K562 (cell line): ENCODE data around the gene SLC17A9. TPM values are rescaled to one million over a fixed set of nuclear protein-coding genes. Genes with fewer than 3 reads are reported as not detected.

ENCODE experiments used
- ATAC-seq: fragments of 200-7000 bp; cut with Tn5 transposase; 3 replicates; pipeline ENCODE4 v1.9.1; 2020; ENCODE audit warnings: moderate library complexity
- BruUV-seq: library from RNA; stranded (reverse); fragments of 400-500 nt; replicated peaks from 2 replicates; lab custom pipeline; 2021; lab: Mats Ljungman, UMichigan
- CTCF ChIA-PET: fragments of 300-600 bp; formaldehyde crosslinking; extraction: SDS; loops from one replicate; lab custom pipeline; 2021; ENCODE audit warnings: low intra/inter-chr PET ratio; lab: Yijun Ruan, JAX
- POLR2A ChIA-PET: fragments of 300-600, 350-650 bp; sonication (Branson Sonifier 250); formaldehyde crosslinking; extraction: SDS; loops from one replicate; lab custom pipeline; 2021; ENCODE audit warnings: antibody characterized with exemption, inconsistent platforms; lab: Yijun Ruan, JAX
- DNase-seq, 4 experiments: peaks; one replicate each; pipeline versions ENCODE4 v3.0.0 to v3.0.0-alpha.2; 2011 to 2018; ENCODE audit warnings: low spot score in 3 of 4, mixed read lengths in 3 of 4; ENCODE audit errors: extremely low read depth in 1 of 4
- FAIRE-seq: peaks from 2 replicates; lab custom pipeline; 2011; peaks lifted over from hg19 to GRCh38; lab: Jason Lieb, UNC
- H2AFZ ChIP-seq: 2 replicates; pipeline ENCODE4 v1.6.0; 2011; ENCODE audit warnings: low read depth, low read length, control low read depth, inconsistent platforms
- H3K27ac ChIP-seq: fragments of 200-600 bp; 3 replicates; pipeline ENCODE4 v1.8.0; 2011; ENCODE audit warnings: low read depth, mild to moderate bottlenecking, control low read depth, inconsistent platforms, low read length, moderate library complexity, mixed read lengths; ENCODE audit errors: extremely low read depth
- H3K27me3 ChIP-seq, 2 experiments: fragments of 300-600 bp in 1 of 2; 2 replicates in 1 of 2; 3 replicates in 1 of 2; pipeline versions ENCODE4 v1.6.0 to v1.8.0; 2011; ENCODE audit warnings: inconsistent platforms in 2 of 2, low read length in 2 of 2, mild to moderate bottlenecking in 1 of 2, mixed read lengths in 1 of 2, moderate library complexity in 1 of 2; ENCODE audit not compliant: control insufficient read depth in 2 of 2, insufficient read depth in 2 of 2
- H3K36me3 ChIP-seq: fragments of 300-600 bp; 3 replicates; pipeline ENCODE4 v1.8.0; 2011; ENCODE audit warnings: mild to moderate bottlenecking, low read length, inconsistent platforms; ENCODE audit not compliant: control insufficient read depth, insufficient read depth
- H3K4me1 ChIP-seq, 2 experiments: fragments of 200-600 bp in 1 of 2; replicated peaks in 1 of 2; 2 replicates in 1 of 2; 3 replicates in 1 of 2; pipeline versions ENCODE4 v1.5.1 to v1.8.0; 2011; ENCODE audit warnings: inconsistent platforms in 2 of 2, low read length in 2 of 2, mild to moderate bottlenecking in 1 of 2, mixed read lengths in 1 of 2, moderate library complexity in 1 of 2; ENCODE audit not compliant: control insufficient read depth in 2 of 2, insufficient read depth in 2 of 2
- H3K4me2 ChIP-seq: 2 replicates; pipeline ENCODE4 v1.6.1; 2011; ENCODE audit warnings: low read length, control low read depth, inconsistent platforms, mixed read lengths; ENCODE audit not compliant: insufficient read depth
- H3K4me3 ChIP-seq: fragments of 200-600 bp; sonication (generic), shearing (Covaris generic); 2 replicates; pipeline ENCODE4 v1.5.1; 2016; ENCODE audit warnings: control low read depth, inconsistent platforms
- H3K79me2 ChIP-seq: fragments of 200-600 bp; 3 replicates; pipeline ENCODE4 v1.8.0; 2011; ENCODE audit warnings: low read length, inconsistent platforms; ENCODE audit not compliant: control insufficient read depth, insufficient read depth
- H3K9ac ChIP-seq, 2 experiments: 2 replicates each; pipeline versions ENCODE4 v1.6.0 to v1.6.1; 2011; ENCODE audit warnings: low read depth in 2 of 2, low read length in 2 of 2, control low read depth in 1 of 2, inconsistent platforms in 1 of 2, mild to moderate bottlenecking in 1 of 2, mixed read lengths in 1 of 2; ENCODE audit not compliant: insufficient read depth in 1 of 2
- H3K9me1 ChIP-seq: one replicate; pipeline ENCODE4 v1.6.0; 2011; ENCODE audit warnings: inconsistent platforms, mild to moderate bottlenecking, low read length, moderate library complexity; ENCODE audit not compliant: control insufficient read depth, insufficient read depth
- H3K9me3 ChIP-seq: replicated peaks from 2 replicates; pipeline ENCODE4 v1.5.1; 2011; ENCODE audit warnings: low read depth, low read length, inconsistent platforms; ENCODE audit not compliant: control insufficient read depth, insufficient read depth
- H4K20me1 ChIP-seq: replicated peaks from 2 replicates; pipeline ENCODE4 v1.6.1; 2011; ENCODE audit warnings: low read length, inconsistent platforms, mixed read lengths; ENCODE audit not compliant: control insufficient read depth, insufficient read depth
- GTF2E2 ChIP-seq: fragments of 200-800 bp; sonication (Bioruptor generic); IDR thresholded peaks from 2 replicates; pipeline ENCODE4 v1.6.1; 2016; ENCODE audit warnings: missing genetic modification characterization, missing compliant biosample characterization
- PRPF4 ChIP-seq: fragments of 200-400 bp; formaldehyde crosslinking; IDR thresholded peaks from one replicate; pipeline ENCODE4 v1.6.1; 2017; ENCODE audit warnings: low read length, low read depth, mild to moderate bottlenecking; ENCODE audit not compliant: insufficient read depth, poor library complexity, severe bottlenecking
- TAF1 ChIP-seq: IDR thresholded peaks from 2 replicates; pipeline ENCODE4 v1.6.1; 2011; ENCODE audit warnings: mild to moderate bottlenecking, low read length, moderate library complexity; ENCODE audit not compliant: insufficient read depth, control insufficient read depth, severe bottlenecking; ENCODE audit errors: extremely low read depth
- TOE1 ChIP-seq, 2 experiments: fragments of 450-650 bp in 1 of 2; sonication (generic) in 1 of 2; formaldehyde crosslinking in 1 of 2; IDR thresholded peaks; 2 replicates each; pipeline versions ENCODE4 v1.7.1 to v1.8.0; 2016 to 2022; ENCODE audit warnings: borderline replicate concordance in 2 of 2, mild to moderate bottlenecking in 2 of 2, antibody characterized with exemption in 1 of 2, inconsistent platforms in 1 of 2, low read depth in 1 of 2, missing genetic modification reagents in 1 of 2, moderate library complexity in 1 of 2
- ZBTB12 ChIP-seq: fragments of 250-450 bp; sonication (Bioruptor Pico); IDR thresholded peaks from 2 replicates; pipeline ENCODE4 v1.4.0; 2020
- WGBS: fragments of 100-300 bp; shearing (Covaris generic); methylation state at CpG from one replicate; pipeline ENCODE4 v1.1.6; 2016; ENCODE audit warnings: low coverage, mixed read lengths; ENCODE audit not compliant: insufficient coverage; ENCODE audit errors: missing lambda C conversion rate; 5-methylcytosine and 5-hydroxymethylcytosine counted together
- in situ Hi-C: fragments of 300-500 bp; cut with MboI; formaldehyde crosslinking; loops from 4 replicates; pipeline ENCODE4 v1.15.0; 2018; ENCODE audit warnings: inconsistent platforms, mixed read lengths
- intact Hi-C: fragments of 100-400 bp; cut with micrococcal nuclease; formaldehyde crosslinking; loops from 2 replicates; pipeline ENCODE4 v1.14.2; 2022
- polyA plus RNA-seq, 8 experiments: library from polyadenylated mRNA; depleted of rRNA in 4 of 8; stranded (reverse) in 5 of 8; unstranded in 3 of 8; fragments of >200 nt; fragmentation: Nextera tagmentation in 2 of 8; fragmentation: Illumina TruSeq in 1 of 8; extraction: Ambion mirVana in 2 of 8; extraction: Trizol in 1 of 8; gene quantifications; 2 replicates each; pipeline versions ENCODE4 v1.2.1 to v1.2.3, GENCODE V29; 2011 to 2014; ENCODE audit warnings: inconsistent platforms in 1 of 8, missing spikeins in 1 of 8
- total RNA-seq, 7 experiments: library from RNA; depleted of rRNA in 6 of 7; stranded (reverse); fragments of >200 nt in 6 of 7; fragmentation: Illumina TruSeq in 2 of 7; extraction: Trizol in 2 of 7; gene quantifications; 2 replicates each; pipeline versions ENCODE4 v1.2.1 to v1.2.3, GENCODE V29; 2011 to 2021; ENCODE audit warnings: low replicate concordance in 1 of 7

The SLC17A9 gene
- total and polyA plus RNA-seq, 9 of the 15 experiments (the other 6 are each of a cell fraction or from before 2014, with no cell fraction given), result 0.04 to 0.31 TPM; not detected in 7

GRCh38 chr20:62990306-62990825 lies 37.9 kb downstream of the SLC17A9 start:
- Histone ChIP-seq H4K20me1 (peaks cover 7% of the 10 kb centered on the region), H3K9me3 (no peaks in the 10 kb centered on the region), H2AFZ (no peak overlapping the region), H3K9ac (no peak overlapping the region), H3K9me1 (no peaks in the 10 kb centered on the region), H3K27me3 (peaks cover 53 to 81% of the 10 kb centered on the region in 2 experiments), H3K36me3 (no peaks in the 10 kb centered on the region), H3K27ac (no peak overlapping the region), H3K4me1 (peaks cover 0 to 11% of the 10 kb centered on the region in 2 experiments; a peak in 2 of 5 replicates), H3K4me3 (no peak overlapping the region), H3K4me2 (no peak overlapping the region), H3K79me2 (no peaks in the 10 kb centered on the region)
- no TSS peak for BruUV-seq
- no peak for DNase-seq
- 3% methylated on average over 21 of the region's 22 CpGs for whole genome bisulfite sequencing
- intact Hi-C loops, result no loop called here
- FAIRE-seq, result no peak
- no peak for ATAC-seq
- in situ Hi-C loops, result no loop called here
- TF ChIP-seq PRPF4, result no peak
- TF ChIP-seq GTF2E2 (tag), result no peak
- no peak for TF ChIP-seq ZBTB12 (CRISPR knock-in tag)
- TF ChIP-seq TOE1 (IDR thresholded peaks at IDR 0.05; ENCODE audit: borderline replicate concordance), result no peak
- TF ChIP-seq TOE1 (CRISPR knock-in tag; IDR thresholded peaks at IDR 0.05; ENCODE audit: borderline replicate concordance, low read depth), result no peak
- TF ChIP-seq TAF1, result no peak
- CTCF ChIA-PET, result no interaction called here
- POLR2A ChIA-PET, result no interaction called here
